ENCODE measurements around the gene LRRC4C. TPM values are rescaled to one million over a fixed set of nuclear protein-coding genes. Genes with fewer than 3 reads are reported as not detected.

LRRC4C gene
- total RNA-seq, 1 donor from 2014 or later: 1.3 TPM

DNA sequence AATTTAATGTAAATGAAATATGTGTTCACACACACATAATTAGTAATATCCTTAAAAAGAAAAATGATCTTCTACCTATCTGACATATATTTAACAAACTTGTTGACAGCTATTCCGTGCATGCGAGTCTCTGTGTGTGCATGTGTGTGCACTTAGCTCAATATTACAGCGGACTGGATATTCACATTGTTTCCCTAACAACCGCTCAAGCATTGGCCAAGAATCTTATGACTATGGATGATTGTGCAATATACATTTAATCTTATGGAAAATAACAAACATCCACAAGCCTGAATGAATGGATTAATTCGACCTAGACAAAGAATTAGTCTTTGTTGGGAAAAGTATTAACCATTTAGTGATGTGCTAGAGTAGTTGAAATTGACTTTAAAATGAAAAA lies 1078.6 kb downstream of the LRRC4C start:
- Mint-ChIP-seq H3K4me1 (ENCODE audit: low read depth) (no peaks in the 10 kb centered on the region), H3K4me3 (ENCODE audit: low read depth) (no peak overlapping the region), H3K36me3 (ENCODE audit: insufficient read depth) (no peaks in the 10 kb centered on the region), H3K9me3 (ENCODE audit: low read depth) (no peaks in the 10 kb centered on the region), H3K27me3 (no peaks in the 10 kb centered on the region), H3K27ac (no peak overlapping the region)
- TF ChIP-seq, protein P1, sequence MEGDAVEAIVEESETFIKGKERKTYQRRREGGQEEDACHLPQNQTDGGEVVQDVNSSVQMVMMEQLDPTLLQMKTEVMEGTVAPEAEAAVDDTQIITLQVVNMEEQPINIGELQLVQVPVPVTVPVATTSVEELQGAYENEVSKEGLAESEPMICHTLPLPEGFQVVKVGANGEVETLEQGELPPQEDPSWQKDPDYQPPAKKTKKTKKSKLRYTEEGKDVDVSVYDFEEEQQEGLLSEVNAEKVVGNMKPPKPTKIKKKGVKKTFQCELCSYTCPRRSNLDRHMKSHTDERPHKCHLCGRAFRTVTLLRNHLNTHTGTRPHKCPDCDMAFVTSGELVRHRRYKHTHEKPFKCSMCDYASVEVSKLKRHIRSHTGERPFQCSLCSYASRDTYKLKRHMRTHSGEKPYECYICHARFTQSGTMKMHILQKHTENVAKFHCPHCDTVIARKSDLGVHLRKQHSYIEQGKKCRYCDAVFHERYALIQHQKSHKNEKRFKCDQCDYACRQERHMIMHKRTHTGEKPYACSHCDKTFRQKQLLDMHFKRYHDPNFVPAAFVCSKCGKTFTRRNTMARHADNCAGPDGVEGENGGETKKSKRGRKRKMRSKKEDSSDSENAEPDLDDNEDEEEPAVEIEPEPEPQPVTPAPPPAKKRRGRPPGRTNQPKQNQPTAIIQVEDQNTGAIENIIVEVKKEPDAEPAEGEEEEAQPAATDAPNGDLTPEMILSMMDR (IDR thresholded peaks at IDR 0.05; ENCODE audit: unreplicated experiment): no peak
- no peak for DNase-seq (ENCODE audit: low spot score, unreplicated experiment)

DNA sequence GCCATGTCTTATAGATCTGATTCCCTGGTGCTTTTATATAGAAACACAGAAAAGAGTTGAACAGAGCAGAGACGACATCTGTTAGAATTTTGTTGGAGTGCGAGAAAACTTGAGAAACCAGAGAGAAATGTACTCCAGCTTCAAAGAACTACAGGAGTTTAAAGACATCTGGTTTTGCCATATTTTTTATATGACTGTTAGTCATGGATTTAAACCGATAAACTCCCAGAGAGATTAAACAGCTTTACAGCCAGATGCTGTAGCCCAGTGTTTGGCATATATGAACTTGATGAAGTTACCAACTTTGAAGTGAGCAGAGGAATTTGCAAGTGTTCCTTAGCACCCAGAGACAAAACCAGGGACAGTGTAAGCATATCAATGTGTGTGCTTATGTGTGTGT lies 1083.1 kb downstream of the LRRC4C start:
- Mint-ChIP-seq H3K4me1 (ENCODE audit: low read depth) (peaks cover 3% of the 10 kb centered on the region), H3K27ac (no peak overlapping the region), H3K4me3 (ENCODE audit: low read depth) (no peak overlapping the region), H3K36me3 (ENCODE audit: insufficient read depth) (no peaks in the 10 kb centered on the region), H3K27me3 (no peaks in the 10 kb centered on the region), H3K9me3 (ENCODE audit: low read depth) (no peaks in the 10 kb centered on the region)
- DNase-seq (ENCODE audit: low spot score, unreplicated experiment): no peak
- TF ChIP-seq, protein P1 (IDR thresholded peaks at IDR 0.05; ENCODE audit: unreplicated experiment): no peak

DNA sequence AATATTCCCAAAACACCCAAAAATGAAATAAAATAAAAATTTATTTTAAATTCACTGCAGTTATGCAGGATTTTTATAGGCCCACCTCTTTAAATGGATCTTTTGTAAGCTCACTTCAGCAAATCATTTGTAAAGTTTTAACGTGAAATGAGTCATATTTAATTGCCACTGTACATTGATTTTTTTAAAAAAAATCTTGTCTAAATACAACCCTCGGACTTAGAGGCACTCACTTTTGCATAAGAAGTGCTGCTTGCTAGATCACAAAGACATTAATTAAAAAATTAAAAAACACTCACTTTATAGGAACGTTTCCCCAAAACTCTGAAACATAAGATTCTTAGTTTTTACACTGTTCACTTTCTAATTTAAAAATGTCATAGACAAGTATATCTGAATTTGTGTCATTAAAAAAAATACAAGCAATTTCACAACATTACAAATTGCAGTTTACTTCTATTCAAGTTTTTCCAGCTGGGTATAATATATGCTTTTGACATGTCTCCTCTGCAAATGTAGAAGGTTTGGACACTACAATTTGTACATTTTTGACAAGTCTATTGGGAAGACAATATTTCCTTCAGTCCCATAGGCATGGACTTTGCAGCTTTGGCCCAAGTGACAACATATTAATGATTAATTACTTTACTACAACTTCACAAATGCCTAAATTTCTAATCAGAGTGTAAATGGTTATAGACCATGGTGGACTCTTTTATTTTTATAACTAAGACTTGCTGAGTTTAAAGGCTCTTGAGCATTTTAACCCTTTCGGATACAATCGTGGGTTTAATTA lies 1088.4 kb downstream of the LRRC4C start:
- H3K27me3 Mint-ChIP-seq: no peaks in the 10 kb centered on the region
- TF ChIP-seq, protein P1 (IDR thresholded peaks at IDR 0.05; ENCODE audit: unreplicated experiment): no peak
- H3K27ac Mint-ChIP-seq: no peak overlapping the region
- H3K9me3 Mint-ChIP-seq (ENCODE audit: low read depth): no peaks in the 10 kb centered on the region
- H3K4me1 Mint-ChIP-seq (ENCODE audit: low read depth): peaks cover 5% of the 10 kb centered on the region
- no peak overlapping the region for H3K4me3 Mint-ChIP-seq (ENCODE audit: low read depth)
- DNase-seq (ENCODE audit: low spot score, unreplicated experiment): no peak
- no peaks in the 10 kb centered on the region for H3K36me3 Mint-ChIP-seq (ENCODE audit: insufficient read depth)

DNA sequence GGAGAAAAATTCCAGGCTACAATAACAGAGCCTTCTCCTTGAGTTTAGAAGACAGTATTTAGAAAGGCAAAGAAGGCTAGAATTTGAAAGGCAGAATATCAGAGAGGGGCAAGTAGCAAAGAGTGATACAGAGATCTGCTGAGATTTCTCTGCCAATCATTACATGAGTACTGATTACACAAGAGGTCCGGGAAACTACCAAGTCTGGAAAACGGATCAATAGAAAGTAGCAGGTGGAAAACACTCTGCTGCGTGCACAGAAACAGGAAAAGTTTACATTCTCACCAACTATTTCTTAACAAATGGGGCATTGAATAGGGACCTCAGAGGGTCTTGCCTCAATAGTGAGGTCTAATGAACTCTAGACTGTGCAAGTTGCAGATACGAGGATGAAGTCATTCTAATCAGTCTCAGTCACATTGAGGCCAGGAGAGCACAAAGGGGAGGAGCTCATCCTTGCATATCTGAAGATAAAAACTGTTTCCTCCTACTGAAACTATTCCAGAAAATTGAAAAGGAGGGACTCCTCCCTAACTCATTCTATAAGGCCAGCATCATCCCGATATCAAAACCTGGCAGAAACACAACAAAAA lies 1099.2 kb downstream of the LRRC4C start:
- Mint-ChIP-seq H3K36me3 (ENCODE audit: insufficient read depth) (no peaks in the 10 kb centered on the region), H3K4me1 (ENCODE audit: low read depth) (peaks cover 25% of the 10 kb centered on the region), H3K4me3 (ENCODE audit: low read depth) (peak overlapping the region; percentile 15), H3K27ac (peak overlapping the region; percentile 76), H3K27me3 (no peaks in the 10 kb centered on the region), H3K9me3 (ENCODE audit: low read depth) (peaks cover 11% of the 10 kb centered on the region)
- TF ChIP-seq, protein P1 (IDR thresholded peaks at IDR 0.05; ENCODE audit: unreplicated experiment): no peak
- DNase-seq (ENCODE audit: low spot score, unreplicated experiment): no peak

DNA sequence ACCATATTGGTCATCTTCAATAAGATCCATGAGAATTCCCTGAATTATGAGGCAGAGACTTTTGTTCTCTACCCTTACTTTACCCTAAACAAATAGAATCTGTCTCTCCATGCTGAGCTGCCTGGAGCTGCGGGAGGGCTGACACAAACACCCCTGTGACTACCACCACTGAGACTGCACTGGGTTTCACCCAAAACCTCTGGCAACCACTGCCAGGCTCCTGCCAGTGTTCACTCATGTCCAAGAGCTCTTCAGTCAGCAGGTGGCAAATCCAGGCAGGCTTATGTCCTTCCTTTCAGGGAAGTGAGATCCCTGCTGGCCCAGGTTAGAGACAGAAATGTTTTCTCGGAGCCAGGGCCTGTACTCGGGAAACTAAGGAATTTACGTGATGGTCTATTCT lies 1105.3 kb downstream of the LRRC4C start:
- Mint-ChIP-seq H3K27ac (no peak overlapping the region), H3K36me3 (ENCODE audit: insufficient read depth) (no peaks in the 10 kb centered on the region), H3K4me3 (ENCODE audit: low read depth) (no peak overlapping the region), H3K4me1 (ENCODE audit: low read depth) (peaks cover 10% of the 10 kb centered on the region), H3K27me3 (no peaks in the 10 kb centered on the region), H3K9me3 (ENCODE audit: low read depth) (no peaks in the 10 kb centered on the region)
- TF ChIP-seq, protein P1 (IDR thresholded peaks at IDR 0.05; ENCODE audit: unreplicated experiment): no peak
- DNase-seq (ENCODE audit: low spot score, unreplicated experiment): no peak

Data from progenitor cell of endocrine pancreas (in vitro differentiated cells).